ENCODE data around the gene NLGN2. TPM values are rescaled to one million over a fixed set of nuclear protein-coding genes. Genes with fewer than 3 reads are reported as not detected.

Gene NLGN2
- total RNA-seq, 1 experiment from 2014 or later, result 70.2 TPM

DNA sequence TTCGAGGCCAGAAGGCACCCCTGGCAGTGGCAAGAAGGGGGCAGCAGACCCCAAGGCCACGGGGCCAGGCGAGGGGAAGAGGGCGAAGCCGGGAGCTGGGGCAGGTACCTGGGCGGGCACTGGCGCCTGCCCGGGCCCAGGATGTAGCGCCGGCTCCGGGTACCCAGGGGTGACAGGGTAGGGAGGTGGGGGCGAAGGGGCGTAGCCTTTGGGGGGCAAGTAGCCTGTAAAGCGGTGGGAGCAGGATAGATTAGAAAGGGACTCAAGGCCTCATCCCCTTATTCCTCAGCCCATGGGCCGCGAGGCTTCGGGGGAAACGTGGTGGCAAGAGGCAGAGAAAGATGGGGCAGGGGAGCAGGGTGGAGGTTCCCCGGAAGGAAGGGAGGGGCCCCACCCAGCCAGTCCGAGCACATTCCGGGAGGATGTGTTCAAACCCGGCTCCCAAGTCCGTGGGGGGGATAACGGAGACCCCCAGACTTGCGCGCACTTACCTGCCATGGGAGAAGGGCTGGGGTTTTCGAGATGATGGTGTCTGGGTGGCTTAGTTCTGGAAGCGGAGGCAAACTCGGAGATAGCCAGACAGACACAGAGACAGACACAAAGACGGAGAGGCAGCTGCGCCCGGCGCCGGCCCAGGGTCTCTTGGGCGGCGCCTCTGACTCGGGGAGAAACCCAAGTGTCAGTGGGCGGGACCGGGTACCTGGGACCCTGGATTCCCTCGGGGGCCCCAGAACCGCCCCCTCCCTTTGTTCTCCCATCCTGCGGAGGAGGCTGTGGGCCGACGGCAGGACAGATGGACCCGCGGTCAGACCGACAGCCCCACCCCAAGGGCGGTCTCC is 13.8 kb upstream of the NLGN2 start:
- H3K79me1 ChIP-seq (ENCODE audit: insufficient read depth, low read depth, low read length, poor library complexity, severe bottlenecking), result no peaks in the 10 kb centered on the region
- H2AFZ ChIP-seq (ENCODE audit: low read length), result no peak overlapping the region
- no peak overlapping the region for H3K23ac ChIP-seq (ENCODE audit: insufficient read length, low read depth, low read length)
- no peak overlapping the region for H2BK12ac ChIP-seq (ENCODE audit: insufficient read length, low read depth, low read length)
- H3K9ac ChIP-seq (ENCODE audit: extremely low read depth, insufficient read length, low read length), result no peak overlapping the region
- H3K27me3 Mint-ChIP-seq (ENCODE audit: low read depth), result peaks cover 2% of the 10 kb centered on the region
- peak overlapping the region; percentile 87 to 96 for H3K4me3 Mint-ChIP-seq
- peaks cover 22% of the 10 kb centered on the region in 2 experiments for H3K4me1 Mint-ChIP-seq
- no peak overlapping the region for H2BK120ac ChIP-seq (ENCODE audit: low read depth, low read length, poor library complexity, severe bottlenecking)
- H3K9me3 ChIP-seq (ENCODE audit: control insufficient read depth, low read depth, low read length), result no peaks in the 10 kb centered on the region
- H3K27me3 ChIP-seq (ENCODE audit: insufficient read depth, low read length), result no peaks in the 10 kb centered on the region
- H3K4ac ChIP-seq (ENCODE audit: low read depth, low read length), result no peak overlapping the region
- H3K56ac ChIP-seq (ENCODE audit: insufficient read length, low read depth, low read length), result no peak overlapping the region
- H3K4me1 ChIP-seq (ENCODE audit: insufficient read depth, low read length), result peaks cover 7% of the 10 kb centered on the region; the same call in 1 of the 2 replicates
- no peaks in the 10 kb centered on the region for H3K79me2 ChIP-seq (ENCODE audit: insufficient read depth, low read length)
- no peak overlapping the region for H3K18ac ChIP-seq (ENCODE audit: insufficient read length, low read depth, low read length)
- H3K4me2 ChIP-seq (ENCODE audit: insufficient read depth, insufficient read length, low read length), result peak overlapping the region; percentile 92
- H3T11ph ChIP-seq (ENCODE audit: low read length), result no peak overlapping the region
- H2BK15ac ChIP-seq (ENCODE audit: low read depth, low read length), result no peak overlapping the region
- no peak overlapping the region for H4K91ac ChIP-seq (ENCODE audit: insufficient read length, low read depth, low read length)
- H3K14ac ChIP-seq (ENCODE audit: insufficient read depth, low read length), result peak overlapping the region; percentile 51; the same call in 1 of the 2 replicates
- peaks cover 2% of the 10 kb centered on the region for H4K20me1 ChIP-seq (ENCODE audit: control insufficient read depth, insufficient read depth, insufficient read length)
- H3K27ac ChIP-seq (ENCODE audit: insufficient read length, low read depth, low read length), result no peak overlapping the region
- H2BK5ac ChIP-seq (ENCODE audit: insufficient read length, low read length), result no peak overlapping the region
- H3K9me3 Mint-ChIP-seq, result no peaks in the 10 kb centered on the region; a peak in 1 of 5 replicates
- no peak overlapping the region for H4K8ac ChIP-seq (replicated peaks; ENCODE audit: insufficient read length, low read depth, low read length)
- peak; percentile 60 for TF ChIP-seq CTCF (conservative IDR thresholded peaks at IDR 0.05)
- peaks cover 20 to 35% (median 25%) of the 10 kb centered on the region in 3 experiments for H3K36me3 Mint-ChIP-seq (ENCODE audit: insufficient read depth in 1 of 3, low read depth in 3 of 3)
- WGBS (ENCODE audit: extremely low coverage, insufficient read length, low lambda C conversion rate), result no CpG with 5 or more reads among the region's 48 CpGs
- H3K27ac Mint-ChIP-seq, result peak overlapping the region in 1 of 3 experiments; percentile 90; a peak in 2 of 7 replicates
- no peak overlapping the region for H2BK20ac ChIP-seq (ENCODE audit: low read depth, low read length, poor library complexity, severe bottlenecking)
- no peak overlapping the region for H4K5ac ChIP-seq (ENCODE audit: insufficient read length, low read depth, low read length)
- no peak overlapping the region for H2AK5ac ChIP-seq (ENCODE audit: insufficient read length, low read length)
- DNase-seq, result peak; percentile 81
- H3K23me2 ChIP-seq (ENCODE audit: insufficient read length, low read depth, low read length, poor library complexity, severe bottlenecking), result peaks cover 12% of the 10 kb centered on the region
